Fibroblast of the aortic adventitia (primary cell): ENCODE data around the gene CASK. TPM values are rescaled to one million over a fixed set of nuclear protein-coding genes. Genes with fewer than 3 reads are reported as not detected.

Experiments used
- DNase-seq: peaks from one replicate; pipeline ENCODE4 v3.0.0-alpha.2; 2010; ENCODE audit warnings: low read depth
- H3K4me3 ChIP-seq: 2 replicates; pipeline ENCODE4 v1.5.1; 2011; ENCODE audit warnings: low read depth, mild to moderate bottlenecking, control low read depth, low read length, moderate library complexity
- CTCF ChIP-seq: IDR thresholded peaks from 2 replicates; pipeline ENCODE4 v1.5.1; 2011; ENCODE audit warnings: mild to moderate bottlenecking, low read length, control low read depth, inconsistent platforms; ENCODE audit not compliant: insufficient read depth
- total RNA-seq: library from RNA; depleted of rRNA; stranded (reverse); fragments of >200 nt; gene quantifications from 2 replicates; pipeline ENCODE4 v1.2.3, GENCODE V29; 2012; ENCODE audit warnings: low replicate concordance

The CASK gene
- total RNA-seq, 1 donor: 24.9 TPM

GRCh38 chrX:41512394-41512793, 411.0 kb downstream of the CASK start:
- no peak overlapping the region for H3K4me3 ChIP-seq
- DNase-seq: no peak
- no peak for TF ChIP-seq CTCF

- no peak for TF ChIP-seq CTCF
- no peak for DNase-seq
These were observed 415.4 kb downstream of the CASK start for GRCh38 chrX:41507919-41508318.

GRCh38 chrX:41502004-41502403, 421.4 kb downstream of the CASK start:
- no peak for DNase-seq
- TF ChIP-seq CTCF: no peak
- H3K4me3 ChIP-seq: no peak overlapping the region

More at GRCh38 chrX:41507919-41508318, 415.4 kb downstream of the CASK start:
- no peak overlapping the region for H3K4me3 ChIP-seq

GRCh38 chrX:41499984-41500383, 423.4 kb downstream of the CASK start:
- no peak for TF ChIP-seq CTCF

GRCh38 chrX:41499195-41499594, 424.2 kb downstream of the CASK start:
- no peak overlapping the region for H3K4me3 ChIP-seq
- no peak for TF ChIP-seq CTCF
- no peak for DNase-seq

More at GRCh38 chrX:41499984-41500383, 423.4 kb downstream of the CASK start:
- no peak overlapping the region for H3K4me3 ChIP-seq
- no peak for DNase-seq

GRCh38 chrX:41491267-41492004, 431.9 kb downstream of the CASK start:
- no peak overlapping the region for H3K4me3 ChIP-seq
- peak; percentile 84 for DNase-seq
- no peak for TF ChIP-seq CTCF

GRCh38 chrX:41490446-41490845, 432.9 kb downstream of the CASK start:
- no peak overlapping the region for H3K4me3 ChIP-seq
- no peak for TF ChIP-seq CTCF
- no peak for DNase-seq
